GM23338 (cell line): Measurements from ENCODE around the gene IFIT5.
"Not testable (repeated sequence)": the region's sequence is repeated elsewhere in the genome, so short reads cannot be mapped to it uniquely, and the experiment has no call there.

Source experiments
- CREB1 ChIP-seq: fragments of 250-450 bp; sonication (Bioruptor Pico); IDR thresholded peaks from 2 replicates; pipeline ENCODE4 v1.5.0; 2020; ENCODE audit warnings: low read depth, mild to moderate bottlenecking, moderate library complexity
- CTCF ChIP-seq, 2 experiments: fragments of 200-600 bp in 1 of 2; sonication (generic) in 1 of 2; conservative IDR thresholded peaks; 2 replicates each; pipeline versions ENCODE4 v1.5.1 to v1.6.1; 2016 to 2017; ENCODE audit warnings: antibody characterized with exemption in 2 of 2, low read depth in 2 of 2, mild to moderate bottlenecking in 2 of 2, moderate library complexity in 1 of 2
- EZH2 ChIP-seq: fragments of 200-600 bp; sonication (generic); IDR thresholded peaks from one replicate; pipeline ENCODE4 v1.8.0; 2017; ENCODE audit warnings: antibody characterized with exemption, mild to moderate bottlenecking, low read depth; ENCODE audit not compliant: unreplicated experiment
- EZH2phosphoT487 ChIP-seq: fragments of 200-600 bp; sonication (generic); IDR thresholded peaks from one replicate; pipeline ENCODE4 v1.8.1; 2018; ENCODE audit warnings: antibody characterized with exemption; ENCODE audit not compliant: unreplicated experiment
- NANOG ChIP-seq: IDR thresholded peaks from 2 replicates; pipeline ENCODE4 v1.6.1; 2016; ENCODE audit warnings: antibody characterized with exemption, borderline replicate concordance
- POLR2AphosphoS5 ChIP-seq: IDR thresholded peaks from 2 replicates; pipeline ENCODE4 v1.6.1; 2016; ENCODE audit warnings: antibody characterized with exemption, low read depth
- TF ChIP-seq, protein P1 (sequence below): IDR thresholded peaks from 2 replicates; pipeline ENCODE4 v1.6.1; 2016; ENCODE audit warnings: antibody characterized with exemption
- TF ChIP-seq, protein P2 (sequence below): IDR thresholded peaks from one replicate; pipeline ENCODE4 v1.6.1; 2018; ENCODE audit warnings: antibody characterized with exemption; ENCODE audit not compliant: unreplicated experiment

DNA sequence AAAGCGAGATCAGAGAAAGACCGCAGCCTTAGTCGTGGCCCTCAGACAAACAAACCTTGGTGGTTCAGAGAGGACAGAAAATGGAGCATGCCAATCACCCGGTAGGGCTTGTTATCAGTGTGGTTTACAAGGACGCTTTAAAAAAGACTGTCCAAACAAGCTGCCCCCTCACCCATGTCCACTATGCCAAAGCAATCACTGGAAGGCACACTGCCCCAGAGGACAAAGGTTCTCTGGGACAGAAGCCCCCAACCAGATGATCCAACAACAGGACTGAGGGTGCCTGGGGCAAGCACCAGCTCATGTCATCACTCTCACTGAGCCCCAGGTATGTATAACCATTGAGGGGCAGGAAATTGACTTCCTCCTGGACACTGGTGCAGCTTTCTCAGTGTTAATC, 5.1 kb upstream of the IFIT5 start:
- not testable (repeated sequence) for TF ChIP-seq POLR2AphosphoS5; EZH2; CTCF (conservative IDR thresholded peaks at IDR 0.05; ENCODE audit: low read depth in 2 of 2); EZH2phosphoT487; NANOG; CREB1
- TF ChIP-seq, protein P1, sequence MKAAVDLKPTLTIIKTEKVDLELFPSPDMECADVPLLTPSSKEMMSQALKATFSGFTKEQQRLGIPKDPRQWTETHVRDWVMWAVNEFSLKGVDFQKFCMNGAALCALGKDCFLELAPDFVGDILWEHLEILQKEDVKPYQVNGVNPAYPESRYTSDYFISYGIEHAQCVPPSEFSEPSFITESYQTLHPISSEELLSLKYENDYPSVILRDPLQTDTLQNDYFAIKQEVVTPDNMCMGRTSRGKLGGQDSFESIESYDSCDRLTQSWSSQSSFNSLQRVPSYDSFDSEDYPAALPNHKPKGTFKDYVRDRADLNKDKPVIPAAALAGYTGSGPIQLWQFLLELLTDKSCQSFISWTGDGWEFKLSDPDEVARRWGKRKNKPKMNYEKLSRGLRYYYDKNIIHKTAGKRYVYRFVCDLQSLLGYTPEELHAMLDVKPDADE, result not testable (repeated sequence)
- TF ChIP-seq, protein P2, sequence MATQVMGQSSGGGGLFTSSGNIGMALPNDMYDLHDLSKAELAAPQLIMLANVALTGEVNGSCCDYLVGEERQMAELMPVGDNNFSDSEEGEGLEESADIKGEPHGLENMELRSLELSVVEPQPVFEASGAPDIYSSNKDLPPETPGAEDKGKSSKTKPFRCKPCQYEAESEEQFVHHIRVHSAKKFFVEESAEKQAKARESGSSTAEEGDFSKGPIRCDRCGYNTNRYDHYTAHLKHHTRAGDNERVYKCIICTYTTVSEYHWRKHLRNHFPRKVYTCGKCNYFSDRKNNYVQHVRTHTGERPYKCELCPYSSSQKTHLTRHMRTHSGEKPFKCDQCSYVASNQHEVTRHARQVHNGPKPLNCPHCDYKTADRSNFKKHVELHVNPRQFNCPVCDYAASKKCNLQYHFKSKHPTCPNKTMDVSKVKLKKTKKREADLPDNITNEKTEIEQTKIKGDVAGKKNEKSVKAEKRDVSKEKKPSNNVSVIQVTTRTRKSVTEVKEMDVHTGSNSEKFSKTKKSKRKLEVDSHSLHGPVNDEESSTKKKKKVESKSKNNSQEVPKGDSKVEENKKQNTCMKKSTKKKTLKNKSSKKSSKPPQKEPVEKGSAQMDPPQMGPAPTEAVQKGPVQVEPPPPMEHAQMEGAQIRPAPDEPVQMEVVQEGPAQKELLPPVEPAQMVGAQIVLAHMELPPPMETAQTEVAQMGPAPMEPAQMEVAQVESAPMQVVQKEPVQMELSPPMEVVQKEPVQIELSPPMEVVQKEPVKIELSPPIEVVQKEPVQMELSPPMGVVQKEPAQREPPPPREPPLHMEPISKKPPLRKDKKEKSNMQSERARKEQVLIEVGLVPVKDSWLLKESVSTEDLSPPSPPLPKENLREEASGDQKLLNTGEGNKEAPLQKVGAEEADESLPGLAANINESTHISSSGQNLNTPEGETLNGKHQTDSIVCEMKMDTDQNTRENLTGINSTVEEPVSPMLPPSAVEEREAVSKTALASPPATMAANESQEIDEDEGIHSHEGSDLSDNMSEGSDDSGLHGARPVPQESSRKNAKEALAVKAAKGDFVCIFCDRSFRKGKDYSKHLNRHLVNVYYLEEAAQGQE, result not testable (repeated sequence)
